H1 (cell line): ENCODE measurements around the gene CHST2. TPM values are rescaled to one million over a fixed set of nuclear protein-coding genes. Genes with fewer than 3 reads are reported as not detected.
A peak's percentile ranks its signal among the peaks of the same experiment; 100 is the strongest.

Source experiments
- CTCF ChIA-PET: fragments of 300-600 bp; sonication (Branson Sonifier 250); formaldehyde crosslinking; loops from one replicate; lab custom pipeline; 2021; ENCODE audit not compliant: partially characterized antibody; lab: Charles Lee
- POLR2A ChIA-PET: fragments of 300-600 bp; sonication (Branson Sonifier 250); formaldehyde crosslinking; loops from one replicate; lab custom pipeline; 2021; ENCODE audit warnings: inconsistent platforms; ENCODE audit not compliant: partially characterized antibody; lab: Charles Lee
- DNase-seq, 2 experiments: peaks; one replicate each; pipeline versions ENCODE4 v3.0.0 to v3.0.0-alpha.2; 2010 to 2022; ENCODE audit warnings: low spot score in 2 of 2, low read depth in 1 of 2, mixed read lengths in 1 of 2
- FAIRE-seq: peaks from 2 replicates; lab custom pipeline; 2011; peaks lifted over from hg19 to GRCh38; lab: Jason Lieb, UNC
- H2AFZ ChIP-seq: 2 replicates; pipeline ENCODE4 v1.8.1; 2012; ENCODE audit warnings: low read length, inconsistent platforms
- H2AK5ac ChIP-seq: 2 replicates; pipeline ENCODE4 v1.6.1; 2013; ENCODE audit warnings: low read depth, low read length
- H2BK120ac ChIP-seq: replicated peaks from 2 replicates; pipeline ENCODE3; 2013; ENCODE audit warnings: low read depth, low read length, inconsistent platforms
- H2BK12ac ChIP-seq: 2 replicates; pipeline ENCODE4 v1.6.1; 2013; ENCODE audit warnings: low read depth, low read length
- H2BK15ac ChIP-seq: 2 replicates; pipeline ENCODE4 v1.6.1; 2013; ENCODE audit warnings: low read length
- H2BK20ac ChIP-seq: 2 replicates; pipeline ENCODE4 v1.6.1; 2013; ENCODE audit warnings: low read length
- H2BK5ac ChIP-seq: 2 replicates; pipeline ENCODE4 v1.6.1; 2013; ENCODE audit warnings: low read depth, low read length
- H3K14ac ChIP-seq: 2 replicates; pipeline ENCODE4 v1.6.1; 2013; ENCODE audit warnings: inconsistent platforms; ENCODE audit not compliant: insufficient read length
- H3K18ac ChIP-seq: 2 replicates; pipeline ENCODE4 v1.6.1; 2013; ENCODE audit warnings: low read length; ENCODE audit errors: extremely low read depth
- H3K23ac ChIP-seq: 2 replicates; pipeline ENCODE4 v1.6.1; 2013; ENCODE audit warnings: inconsistent platforms; ENCODE audit not compliant: insufficient read length
- H3K23me2 ChIP-seq: 2 replicates; pipeline ENCODE4 v1.6.1; 2013; ENCODE audit warnings: low read depth, low read length
- H3K27ac ChIP-seq: 2 replicates; pipeline ENCODE4 v1.6.1; 2011; ENCODE audit warnings: low read depth, low read length, inconsistent platforms
- H3K27me3 ChIP-seq, 4 experiments: replicated peaks in 1 of 4; 1 replicate in 1 of 4; 2 replicates in 3 of 4; pipeline versions ENCODE4 v1.6.1 to v1.8.1; 2011 to 2013; ENCODE audit warnings: low read length in 3 of 4, mild to moderate bottlenecking in 3 of 4, inconsistent platforms in 2 of 4, mixed read lengths in 2 of 4, moderate library complexity in 1 of 4; ENCODE audit not compliant: control insufficient read depth in 3 of 4, insufficient read depth in 3 of 4; ENCODE audit errors: extremely low read depth in 1 of 4
- H3K36me3 ChIP-seq, 4 experiments: 2 replicates each; pipeline versions ENCODE4 v1.6.1 to v1.8.1; 2011 to 2013; ENCODE audit warnings: mild to moderate bottlenecking in 4 of 4, low read length in 3 of 4, moderate library complexity in 2 of 4, control low read depth in 1 of 4, inconsistent platforms in 1 of 4; ENCODE audit not compliant: insufficient read depth in 4 of 4, control insufficient read depth in 2 of 4
- H3K4ac ChIP-seq: replicated peaks from 2 replicates; pipeline ENCODE3; 2013; ENCODE audit warnings: low read length, low read depth, mixed read lengths, inconsistent platforms; ENCODE audit not compliant: insufficient read length
- H3K4me1 ChIP-seq, 4 experiments: replicated peaks in 1 of 4; 1 replicate in 1 of 4; 2 replicates in 3 of 4; pipeline versions ENCODE4 v1.6.1 to v1.8.1; 2011 to 2013; ENCODE audit warnings: low read length in 3 of 4, inconsistent platforms in 2 of 4, mixed read lengths in 1 of 4; ENCODE audit not compliant: insufficient read depth in 4 of 4, control insufficient read depth in 3 of 4
- H3K4me2 ChIP-seq, 2 experiments: 2 replicates each; pipeline versions ENCODE4 v1.6.1 to v1.8.1; 2011 to 2013; ENCODE audit warnings: low read depth in 2 of 2, low read length in 2 of 2, control low read depth in 1 of 2, inconsistent platforms in 1 of 2, mild to moderate bottlenecking in 1 of 2; ENCODE audit not compliant: insufficient read depth in 1 of 2
- H3K4me3 ChIP-seq, 4 experiments: fragments of 200-600, 300-600 bp in 1 of 4; sonication (generic), shearing (Covaris generic), sonication (Bioruptor Twin) in 1 of 4; 2 replicates each; pipeline versions ENCODE4 v1.5.1 to v1.8.1; 2011 to 2016; ENCODE audit warnings: low read length in 4 of 4, low read depth in 3 of 4, control low read depth in 2 of 4, inconsistent platforms in 2 of 4, mild to moderate bottlenecking in 2 of 4, mixed read lengths in 1 of 4, moderate library complexity in 1 of 4; ENCODE audit not compliant: insufficient read depth in 2 of 4; ENCODE audit errors: extremely low read depth in 1 of 4
- H3K56ac ChIP-seq: replicated peaks from 2 replicates; pipeline ENCODE3; 2013; ENCODE audit warnings: low read depth, mild to moderate bottlenecking, mixed read lengths, low read length, inconsistent platforms; ENCODE audit not compliant: insufficient read length
- H3K79me1 ChIP-seq: 2 replicates; pipeline ENCODE4 v1.6.1; 2013; ENCODE audit warnings: low read depth, low read length, control low read depth
- H3K79me2 ChIP-seq, 2 experiments: 2 replicates each; pipeline versions ENCODE4 v1.6.1 to v1.8.1; 2012 to 2013; ENCODE audit warnings: low read length in 2 of 2, mild to moderate bottlenecking in 2 of 2, inconsistent platforms in 1 of 2; ENCODE audit not compliant: insufficient read depth in 2 of 2, control insufficient read depth in 1 of 2
- H3K9ac ChIP-seq, 4 experiments: replicated peaks in 1 of 4; 1 replicate in 1 of 4; 2 replicates in 3 of 4; pipeline versions ENCODE4 v1.6.1 to v1.8.1; 2011 to 2013; ENCODE audit warnings: low read depth in 3 of 4, low read length in 3 of 4, control low read depth in 2 of 4, mild to moderate bottlenecking in 2 of 4, moderate library complexity in 2 of 4, inconsistent platforms in 1 of 4; ENCODE audit errors: extremely low read depth in 1 of 4
- H3K9me3 ChIP-seq, 2 experiments: 2 replicates each; pipeline versions ENCODE4 v1.6.1 to v1.8.1; 2012 to 2013; ENCODE audit warnings: mild to moderate bottlenecking in 2 of 2, moderate library complexity in 2 of 2, control low read depth in 1 of 2, inconsistent platforms in 1 of 2, low read depth in 1 of 2, low read length in 1 of 2, mixed read lengths in 1 of 2; ENCODE audit not compliant: insufficient read depth in 2 of 2
- H4K20me1 ChIP-seq, 2 experiments: replicated peaks in 1 of 2; 2 replicates each; pipeline versions ENCODE3 to v1.8.1; 2011 to 2013; ENCODE audit warnings: inconsistent platforms in 2 of 2, low read length in 2 of 2, mild to moderate bottlenecking in 1 of 2; ENCODE audit not compliant: insufficient read depth in 2 of 2, control insufficient read depth in 1 of 2
- H4K5ac ChIP-seq: 2 replicates; pipeline ENCODE4 v1.6.1; 2013; ENCODE audit warnings: low read length, low read depth, mixed read lengths, inconsistent platforms; ENCODE audit not compliant: insufficient read length
- H4K8ac ChIP-seq: 2 replicates; pipeline ENCODE4 v1.8.0; 2013; ENCODE audit warnings: mild to moderate bottlenecking, moderate library complexity, low read length, inconsistent platforms; ENCODE audit not compliant: insufficient read depth; ENCODE audit errors: extremely low read depth
- H4K91ac ChIP-seq: replicated peaks from 2 replicates; pipeline ENCODE3; 2013; ENCODE audit warnings: low read length, mixed read lengths, inconsistent platforms; ENCODE audit not compliant: insufficient read length
- EZH2 ChIP-seq: fragments of 200-600 bp; sonication (generic); IDR thresholded peaks from 2 replicates; pipeline ENCODE4 v1.7.1; 2012; ENCODE audit warnings: low read depth, mild to moderate bottlenecking, moderate library complexity, low read length, inconsistent platforms; ENCODE audit not compliant: severe bottlenecking
- KDM4A ChIP-seq: IDR thresholded peaks from one replicate; pipeline ENCODE4 v1.7.1; 2012; ENCODE audit warnings: low read depth, mild to moderate bottlenecking, moderate library complexity, low read length, inconsistent platforms; ENCODE audit not compliant: severe bottlenecking
- NRF1 ChIP-seq: IDR thresholded peaks from 2 replicates; pipeline ENCODE4 v1.6.1; 2011; ENCODE audit warnings: mild to moderate bottlenecking, low read depth, low read length, improper control_type of control experiment
- SIN3A ChIP-seq, 2 experiments: IDR thresholded peaks in 1 of 2; conservative IDR thresholded peaks in 1 of 2; 2 replicates each; pipeline ENCODE4 v1.6.1; 2011 to 2012; ENCODE audit warnings: low read length in 2 of 2, improper control_type of control experiment in 1 of 2, low read depth in 1 of 2, mild to moderate bottlenecking in 1 of 2
- SP4 ChIP-seq: IDR thresholded peaks from 2 replicates; pipeline ENCODE4 v1.6.1; 2012; ENCODE audit warnings: low read length, inconsistent platforms
- TAF7 ChIP-seq: optimal IDR thresholded peaks from 2 replicates; pipeline ENCODE3; 2011; ENCODE audit warnings: low read depth, mild to moderate bottlenecking, inconsistent platforms, low read length, moderate library complexity, borderline replicate concordance
- WGBS, 2 experiments: shearing (Covaris generic) in 1 of 2; methylation state at CpG; one replicate each; pipeline versions ENCODE4 v1.1.6 to v1.1.7; 2013 to 2015; ENCODE audit warnings: low lambda C conversion rate in 2 of 2, mixed read lengths in 2 of 2, inconsistent platforms in 1 of 2, low coverage in 1 of 2, missing lambda C conversion rate in 1 of 2; ENCODE audit not compliant: insufficient replicate concordance in 2 of 2, insufficient coverage in 1 of 2, insufficient read length in 1 of 2; ENCODE audit errors: extremely low coverage in 1 of 2, missing lambda C conversion rate in 1 of 2; 5-methylcytosine and 5-hydroxymethylcytosine counted together
- polyA plus RNA-seq, 7 experiments: library from polyadenylated mRNA; depleted of rRNA in 3 of 7; stranded (reverse) in 5 of 7; unstranded in 2 of 7; fragments of >200 nt in 5 of 7; fragments of 200-250 nt in 2 of 7; gene quantifications; 1 replicate in 5 of 7; 2 replicates in 1 of 7; 4 replicates in 1 of 7; pipeline versions ENCODE4 v1.2.1 to v1.2.3, GENCODE V29; 2011 to 2013; ENCODE audit warnings: missing spikeins in 2 of 7, mixed read lengths in 2 of 7
- total RNA-seq: library from RNA; stranded (reverse); fragmentation: NEBNext Ultra II Directional; extraction: Animal tissue kit (Norgen Biotek cat#: 25700); gene quantifications from 2 replicates; pipeline ENCODE4 v1.2.1, GENCODE V29; 2021
- TF ChIP-seq, protein P1 (sequence below), 3 experiments: IDR thresholded peaks; 1 replicate in 2 of 3; 2 replicates in 1 of 3; pipeline versions ENCODE4 v1.5.1 to v1.6.1; 2011; ENCODE audit warnings: low read length in 3 of 3, mild to moderate bottlenecking in 3 of 3, inconsistent platforms in 2 of 3, low read depth in 1 of 3, moderate library complexity in 1 of 3; ENCODE audit not compliant: insufficient read depth in 1 of 3; ENCODE audit errors: control extremely low read depth in 1 of 3

The CHST2 gene
- total and polyA plus RNA-seq, 2 of the 8 experiments (the other 6 are each of a cell fraction or from before 2014, with no cell fraction given) = 3.2 to 15.1 TPM

DNA sequence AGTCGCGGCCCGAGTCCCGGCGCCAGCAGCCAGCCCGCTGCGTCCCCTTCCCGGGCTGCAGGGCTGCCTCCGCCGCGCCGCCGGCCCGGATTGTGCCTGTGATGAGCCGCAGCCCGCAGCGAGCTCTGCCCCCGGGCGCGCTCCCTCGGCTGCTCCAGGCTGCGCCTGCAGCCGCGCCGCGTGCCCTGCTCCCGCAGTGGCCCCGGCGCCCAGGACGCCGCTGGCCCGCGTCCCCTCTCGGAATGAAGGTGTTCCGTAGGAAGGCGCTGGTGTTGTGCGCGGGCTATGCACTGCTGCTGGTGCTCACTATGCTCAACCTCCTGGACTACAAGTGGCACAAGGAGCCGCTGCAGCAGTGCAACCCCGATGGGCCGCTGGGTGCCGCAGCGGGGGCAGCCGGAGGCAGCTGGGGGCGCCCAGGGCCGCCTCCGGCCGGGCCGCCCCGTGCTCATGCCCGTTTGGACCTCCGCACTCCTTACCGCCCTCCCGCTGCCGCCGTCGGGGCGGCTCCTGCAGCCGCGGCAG, 1.2 kb downstream of the CHST2 start:
- Histone ChIP-seq H2BK5ac (no peak overlapping the region), H3K4me1 (peaks cover 0 to 8% (median 0%) of the 10 kb centered on the region in 4 experiments; a peak in 3 of 7 replicates), H2AK5ac (no peak overlapping the region), H3K4me3 (peak overlapping the region; percentile 70 to 97 (median 72)), H3K79me1 (no peaks in the 10 kb centered on the region), H2BK20ac (no peak overlapping the region), H3K27ac (no peak overlapping the region), H3K79me2 (no peaks in the 10 kb centered on the region), H3K9me3 (no peaks in the 10 kb centered on the region), H4K91ac (no peak overlapping the region), H3K36me3 (peaks cover 0 to 4% (median 0%) of the 10 kb centered on the region in 4 experiments; a peak in 1 of 8 replicates), H4K20me1 (no peaks in the 10 kb centered on the region), H3K14ac (no peak overlapping the region), H3K56ac (no peak overlapping the region), H2BK15ac (no peak overlapping the region), H2BK120ac (no peak overlapping the region), H4K8ac (peak overlapping the region; percentile 91; the same call in 1 of the 2 replicates), H3K23ac (no peak overlapping the region), H3K4me2 (peak overlapping the region; percentile 89 to 90), H4K5ac (no peak overlapping the region), H3K9ac (peak overlapping the region in 3 of 4 experiments; percentile 13 to 77 (median 29); a peak in 4 of 7 replicates), H3K27me3 (peaks cover 0 to 18% (median 3%) of the 10 kb centered on the region in 4 experiments; a peak in 5 of 7 replicates), H3K4ac (no peak overlapping the region), H2AFZ (peak overlapping the region; percentile 34; the same call in 1 of the 2 replicates), H3K23me2 (peaks cover 20% of the 10 kb centered on the region; the same call in 1 of the 2 replicates), H3K18ac (no peak overlapping the region), H2BK12ac (no peak overlapping the region)
- POLR2A ChIA-PET = interaction anchor here (1.7 kb wide), 1 partner anchor 851 kb away, joined by 6 read pairs; the partner anchor contains the start of gene DIPK2A
- DNase-seq (peak in 1 of 2 experiments; percentile 66), FAIRE-seq (no peak)
- CTCF ChIA-PET = interaction anchor here (0.6 to 1.7 kb wide), 19 partner anchors 9 to 775 kb away, joined by 3 to 7 read pairs (median 4); no protein-coding TSS in a partner anchor
- TF ChIP-seq SIN3A (conservative IDR thresholded peaks at IDR 0.05 in 1 of 2, IDR thresholded peaks at IDR 0.05 in 1 of 2; ENCODE audit: low read depth in 1 of 2, low read length in 2 of 2) (0 out of 4 replicates have a peak, but pooled peaks of 1 of the 2 experiments have one; percentile 49), TAF7 (peak; percentile 28), SP4 (no peak), NRF1 (no peak), KDM4A (peak; percentile 72), EZH2 (peak; percentile 42)
- TF ChIP-seq, protein P1, sequence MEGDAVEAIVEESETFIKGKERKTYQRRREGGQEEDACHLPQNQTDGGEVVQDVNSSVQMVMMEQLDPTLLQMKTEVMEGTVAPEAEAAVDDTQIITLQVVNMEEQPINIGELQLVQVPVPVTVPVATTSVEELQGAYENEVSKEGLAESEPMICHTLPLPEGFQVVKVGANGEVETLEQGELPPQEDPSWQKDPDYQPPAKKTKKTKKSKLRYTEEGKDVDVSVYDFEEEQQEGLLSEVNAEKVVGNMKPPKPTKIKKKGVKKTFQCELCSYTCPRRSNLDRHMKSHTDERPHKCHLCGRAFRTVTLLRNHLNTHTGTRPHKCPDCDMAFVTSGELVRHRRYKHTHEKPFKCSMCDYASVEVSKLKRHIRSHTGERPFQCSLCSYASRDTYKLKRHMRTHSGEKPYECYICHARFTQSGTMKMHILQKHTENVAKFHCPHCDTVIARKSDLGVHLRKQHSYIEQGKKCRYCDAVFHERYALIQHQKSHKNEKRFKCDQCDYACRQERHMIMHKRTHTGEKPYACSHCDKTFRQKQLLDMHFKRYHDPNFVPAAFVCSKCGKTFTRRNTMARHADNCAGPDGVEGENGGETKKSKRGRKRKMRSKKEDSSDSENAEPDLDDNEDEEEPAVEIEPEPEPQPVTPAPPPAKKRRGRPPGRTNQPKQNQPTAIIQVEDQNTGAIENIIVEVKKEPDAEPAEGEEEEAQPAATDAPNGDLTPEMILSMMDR (IDR thresholded peaks at IDR 0.05; ENCODE audit: control extremely low read depth in 1 of 3, insufficient read depth in 1 of 3, low read depth in 1 of 3, low read length in 3 of 3) = peak in 1 of 3 experiments; percentile 27; a peak in 1 of 4 replicates
- 1% methylated on average over 30 of the region's 60 CpGs; no CpG with 5 or more reads in 1 of the 2 experiments for WGBS, 2 experiments
